Measurements from ENCODE around the gene TLR6. TPM values are rescaled to one million over a fixed set of nuclear protein-coding genes. Genes with fewer than 3 reads are reported as not detected.

Gene TLR6
- total RNA-seq, 4 donors from 2014 or later = 1.4 to 3.0 (median 1.8) TPM

GRCh38 chr4:38873290-38873944 lies 16.8 kb upstream of the TLR6 start:
- Histone ChIP-seq H3K4me1 (peaks cover 10 to 21% of the 10 kb centered on the region in 2 donors), H3K27me3 (no peaks in the 10 kb centered on the region), H3K4me3 (replicated peaks in 1 of 3) (no peak overlapping the region), H3K36me3 (peaks cover 0 to 6% of the 10 kb centered on the region in 2 donors), H3K27ac (no peak overlapping the region), H3K9me3 (no peaks in the 10 kb centered on the region)
- intact Hi-C loops (cut with DNase I) = no loop called here
- DNase-seq = no peak
- TF ChIP-seq POLR2A (IDR thresholded peaks at IDR 0.05) = no peak
- TF ChIP-seq, protein P1, sequence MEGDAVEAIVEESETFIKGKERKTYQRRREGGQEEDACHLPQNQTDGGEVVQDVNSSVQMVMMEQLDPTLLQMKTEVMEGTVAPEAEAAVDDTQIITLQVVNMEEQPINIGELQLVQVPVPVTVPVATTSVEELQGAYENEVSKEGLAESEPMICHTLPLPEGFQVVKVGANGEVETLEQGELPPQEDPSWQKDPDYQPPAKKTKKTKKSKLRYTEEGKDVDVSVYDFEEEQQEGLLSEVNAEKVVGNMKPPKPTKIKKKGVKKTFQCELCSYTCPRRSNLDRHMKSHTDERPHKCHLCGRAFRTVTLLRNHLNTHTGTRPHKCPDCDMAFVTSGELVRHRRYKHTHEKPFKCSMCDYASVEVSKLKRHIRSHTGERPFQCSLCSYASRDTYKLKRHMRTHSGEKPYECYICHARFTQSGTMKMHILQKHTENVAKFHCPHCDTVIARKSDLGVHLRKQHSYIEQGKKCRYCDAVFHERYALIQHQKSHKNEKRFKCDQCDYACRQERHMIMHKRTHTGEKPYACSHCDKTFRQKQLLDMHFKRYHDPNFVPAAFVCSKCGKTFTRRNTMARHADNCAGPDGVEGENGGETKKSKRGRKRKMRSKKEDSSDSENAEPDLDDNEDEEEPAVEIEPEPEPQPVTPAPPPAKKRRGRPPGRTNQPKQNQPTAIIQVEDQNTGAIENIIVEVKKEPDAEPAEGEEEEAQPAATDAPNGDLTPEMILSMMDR (IDR thresholded peaks at IDR 0.05) = no peak
- WGBS, 2 donors = 79 to 80% methylated on average over 5 of the region's 5 CpGs

- peaks cover 14 to 24% of the 10 kb centered on the region in 2 donors for H3K4me1 ChIP-seq
- H3K9me3 ChIP-seq = no peaks in the 10 kb centered on the region
- no peaks in the 10 kb centered on the region for H3K36me3 ChIP-seq
- TF ChIP-seq, protein P1 (IDR thresholded peaks at IDR 0.05) = no peak
- TF ChIP-seq POLR2A (IDR thresholded peaks at IDR 0.05) = no peak
- no peaks in the 10 kb centered on the region for H3K27me3 ChIP-seq
- no peak overlapping the region for H3K27ac ChIP-seq
- intact Hi-C loops (cut with DNase I) = no loop called here
- WGBS, 2 donors = 88% methylated on average over 5 of the region's 5 CpGs
- DNase-seq = no peak
- no peak overlapping the region for H3K4me3 ChIP-seq (replicated peaks in 1 of 3)
These were observed 16.0 kb upstream of the TLR6 start for GRCh38 chr4:38872620-38873019.

- Histone ChIP-seq H3K27ac (no peak overlapping the region), H3K36me3 (no peaks in the 10 kb centered on the region), H3K27me3 (no peaks in the 10 kb centered on the region), H3K4me1 (peaks cover 14 to 28% of the 10 kb centered on the region in 2 donors), H3K4me3 (replicated peaks in 1 of 3) (no peak overlapping the region), H3K9me3 (no peaks in the 10 kb centered on the region)
- no peak for TF ChIP-seq POLR2A (IDR thresholded peaks at IDR 0.05)
- TF ChIP-seq, protein P1 (IDR thresholded peaks at IDR 0.05) = no peak
- intact Hi-C loops (cut with DNase I) = no loop called here
- DNase-seq = no peak
- 100% methylated on average over 1 of the region's 1 CpG for WGBS, 2 donors
These were observed 15.0 kb upstream of the TLR6 start for GRCh38 chr4:38871593-38871992.

DNA sequence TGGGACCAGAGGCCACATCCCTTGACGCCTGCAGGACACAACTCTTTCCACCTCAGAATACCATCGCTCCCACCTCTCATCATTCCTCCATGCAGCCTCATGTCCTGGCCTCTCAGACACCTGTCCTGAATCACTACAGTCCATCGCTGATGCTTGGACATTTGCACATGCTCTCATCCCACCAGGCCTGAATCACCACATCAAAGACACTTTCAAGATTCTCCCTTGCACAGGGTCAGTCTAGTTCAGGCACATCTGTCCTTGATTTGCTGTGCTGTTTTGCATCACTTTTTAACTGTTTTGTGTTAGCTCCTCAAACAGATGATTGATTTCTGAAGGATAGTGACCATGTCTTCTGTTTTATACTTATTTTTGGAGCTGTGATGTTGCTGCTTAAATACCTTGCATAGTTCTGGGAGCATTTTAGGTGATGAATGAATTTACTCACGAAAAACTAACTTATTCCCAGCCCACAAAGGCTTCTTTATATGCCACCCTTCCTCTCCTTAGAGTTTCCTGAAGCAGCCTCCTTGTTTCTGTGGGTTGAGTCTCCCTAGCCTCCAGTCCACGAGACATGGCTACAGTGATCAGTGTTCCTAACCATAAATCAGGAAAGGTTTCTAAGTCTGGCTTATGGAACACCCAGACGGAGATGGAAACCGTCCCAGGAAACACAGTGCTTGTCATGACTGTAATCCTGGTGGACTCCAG lies 13.6 kb upstream of the TLR6 start:
- no peak for DNase-seq
- no peak for TF ChIP-seq POLR2A (IDR thresholded peaks at IDR 0.05)
- TF ChIP-seq, protein P1 (IDR thresholded peaks at IDR 0.05) = no peak
- Histone ChIP-seq H3K27ac (peak overlapping the region in 1 of 3 donors; percentile 88), H3K36me3 (no peaks in the 10 kb centered on the region), H3K4me3 (replicated peaks in 1 of 3) (no peak overlapping the region), H3K9me3 (no peaks in the 10 kb centered on the region), H3K4me1 (peaks cover 14 to 28% of the 10 kb centered on the region in 2 donors), H3K27me3 (no peaks in the 10 kb centered on the region)
- intact Hi-C loops (cut with DNase I) = no loop called here
- WGBS, 2 donors = 87 to 89% methylated on average over 7 of the region's 7 CpGs

- H3K27me3 ChIP-seq = no peaks in the 10 kb centered on the region
- DNase-seq = no peak
- H3K9me3 ChIP-seq = no peaks in the 10 kb centered on the region
- H3K4me1 ChIP-seq = peaks cover 14 to 26% of the 10 kb centered on the region in 2 donors
- peak overlapping the region in 1 of 3 donors; percentile 88 for H3K27ac ChIP-seq
- H3K4me3 ChIP-seq (replicated peaks in 1 of 3) = no peak overlapping the region
- intact Hi-C loops (cut with DNase I) = no loop called here
- no peaks in the 10 kb centered on the region for H3K36me3 ChIP-seq
- 55 to 62% methylated on average over 2 of the region's 2 CpGs for WGBS, 2 donors
- TF ChIP-seq, protein P1 (IDR thresholded peaks at IDR 0.05) = no peak
- no peak for TF ChIP-seq POLR2A (IDR thresholded peaks at IDR 0.05)
These were observed 12.9 kb upstream of the TLR6 start for GRCh38 chr4:38869511-38869910.

All from thyroid gland (tissue), 4 donors.